ENCODE results near the gene ZNF500. TPM values are rescaled to one million over a fixed set of nuclear protein-coding genes. Genes with fewer than 3 reads are reported as not detected.
"Not testable (repeated sequence)": the region's sequence is repeated elsewhere in the genome, so short reads cannot be mapped to it uniquely, and the experiment has no call there.

Gene ZNF500
- total RNA-seq, 1 donor from 2014 or later = 10.5 TPM

- DNase-seq = no peak
Observed at GRCh38 chr16:4796982-4797804, 30.2 kb upstream of the ZNF500 start.

- no peak for DNase-seq
Observed at GRCh38 chr16:4795828-4796572, 29.0 kb upstream of the ZNF500 start.

GRCh38 chr16:4795181-4795827 lies 28.3 kb upstream of the ZNF500 start, which contains the start of gene SMIM22:
TSS of gene SMIM22 (plus strand) at chr16:4795369. CDS start at chr16:4795735, 366 bp downstream.
- no peak for DNase-seq

GRCh38 chr16:4792951-4793513 lies 26.1 kb upstream of the ZNF500 start:
- no peak for DNase-seq

DNA sequence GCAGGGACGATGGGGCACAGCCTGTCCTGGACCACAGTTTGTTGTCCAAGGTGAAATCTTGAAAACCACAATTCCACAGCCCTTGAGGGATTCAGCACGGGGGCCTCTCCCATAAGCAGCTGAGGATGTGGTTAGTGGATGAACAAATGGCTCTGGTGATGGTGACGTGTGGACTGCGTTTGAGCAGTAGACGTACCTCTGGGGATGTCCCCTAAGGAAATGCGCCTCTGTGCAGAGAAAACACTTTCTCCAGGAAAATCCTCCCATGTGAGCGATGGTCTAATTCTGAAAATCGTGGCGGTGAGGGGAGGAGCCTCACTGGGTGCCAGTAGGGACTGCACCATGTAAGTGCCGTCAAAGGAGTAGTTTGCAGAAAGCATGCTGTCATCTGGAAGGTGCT lies 23.9 kb upstream of the ZNF500 start:
- DNase-seq = no peak

DNA sequence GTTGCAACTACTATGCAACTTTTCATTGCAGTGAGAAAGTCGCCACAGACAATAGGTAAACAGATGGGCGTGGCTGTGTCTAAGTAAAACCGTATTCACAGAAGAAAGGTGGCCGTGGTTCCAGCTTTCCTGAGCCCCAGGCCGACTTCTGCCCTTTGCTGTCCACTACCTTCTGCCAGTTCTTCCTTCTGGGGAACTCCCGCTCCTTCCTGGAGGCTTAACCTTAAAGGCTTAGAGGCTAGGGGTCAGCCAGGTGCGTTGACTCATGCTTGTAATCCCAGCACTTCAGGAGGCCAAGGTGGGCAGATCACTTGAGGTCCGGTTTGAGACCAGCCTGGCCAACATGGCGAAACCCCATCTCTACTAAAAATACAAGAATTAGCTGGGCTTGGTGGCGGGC lies 23.3 kb upstream of the ZNF500 start:
- DNase-seq = no peak

- no peak for DNase-seq
Observed at GRCh38 chr16:4788910-4789309, 21.9 kb upstream of the ZNF500 start.

GRCh38 chr16:4788489-4788889 lies 21.5 kb upstream of the ZNF500 start:
- no peak for DNase-seq

- DNase-seq = no peak
Observed at GRCh38 chr16:4787627-4788482, 20.9 kb upstream of the ZNF500 start, which contains the start of gene SEPTIN12. TSS of gene SEPTIN12 (minus strand) at chr16:4788345. CDS start at chr16:4787645, 700 bp downstream.

DNA sequence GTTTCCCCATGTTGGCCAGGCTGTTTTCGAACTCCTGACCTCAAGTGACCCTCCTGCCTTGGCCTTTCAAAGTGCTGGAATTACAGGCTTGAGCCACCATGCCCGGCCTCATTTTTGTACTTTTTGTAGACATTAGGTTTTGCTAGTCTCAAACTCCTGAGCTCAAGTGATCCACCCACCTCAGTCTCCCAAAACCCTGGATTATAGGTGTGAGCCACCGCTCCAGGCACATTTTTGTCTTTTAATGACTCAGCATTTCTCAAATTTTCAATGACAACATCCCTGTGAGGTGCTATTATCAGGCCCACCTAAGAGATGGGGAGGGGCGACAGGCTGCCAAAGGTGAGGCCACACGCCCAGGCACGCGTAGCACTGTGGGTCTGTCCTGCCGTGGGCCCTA lies 20.1 kb upstream of the ZNF500 start:
- no peak for DNase-seq

GRCh38 chr16:4785758-4786433 lies 18.9 kb upstream of the ZNF500 start:
- no peak for DNase-seq

DNA sequence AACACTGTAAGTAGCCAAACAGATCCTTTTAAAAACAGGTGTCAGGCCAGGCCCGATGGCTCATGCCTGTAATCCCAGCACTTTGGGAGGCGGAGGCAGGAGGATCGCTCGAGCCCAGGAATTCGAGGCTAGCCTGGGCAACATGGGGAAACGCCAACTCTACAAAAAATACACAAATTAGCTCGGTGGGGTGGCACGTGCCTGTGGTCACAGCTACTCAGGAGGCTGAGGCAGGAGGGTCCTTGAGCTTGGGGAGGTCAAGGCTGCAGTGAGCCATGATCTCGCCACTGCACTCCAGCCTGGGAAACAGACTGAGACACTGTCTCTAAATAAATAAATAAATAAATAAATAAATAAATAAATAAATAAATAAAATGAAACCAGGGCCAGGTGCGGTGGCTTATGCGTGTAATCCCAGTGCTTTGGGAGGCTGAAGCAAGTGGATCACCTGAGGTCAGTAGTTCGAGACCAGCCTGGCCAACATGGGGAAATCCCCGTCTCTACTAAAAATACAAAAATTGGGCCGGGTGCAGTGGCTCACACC lies 17.6 kb upstream of the ZNF500 start:
- DNase-seq = not testable (repeated sequence)

- DNase-seq = no peak
Observed at GRCh38 chr16:4783951-4784336, 17.0 kb upstream of the ZNF500 start.

GRCh38 chr16:4783251-4783950 lies 16.4 kb upstream of the ZNF500 start:
- DNase-seq = no peak

DNA sequence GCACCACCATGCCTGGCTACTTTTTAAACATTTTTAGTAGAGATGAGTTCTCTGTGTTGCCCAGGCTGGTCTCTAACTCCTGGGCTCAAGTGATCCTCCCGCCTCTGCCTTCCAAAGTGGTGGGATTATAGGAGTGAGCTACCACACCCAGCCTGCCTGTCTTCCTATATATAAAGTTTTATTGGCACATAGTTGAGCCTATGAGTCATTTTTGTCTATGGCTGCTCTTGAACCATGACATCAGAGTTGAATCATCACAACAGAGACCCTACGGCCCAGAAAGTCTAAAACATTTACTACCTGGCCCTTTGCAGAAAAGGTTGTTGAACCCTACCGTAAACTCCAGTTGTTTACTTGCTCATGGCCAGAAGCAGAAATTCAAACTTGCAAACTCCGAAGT lies 13.3 kb upstream of the ZNF500 start:
- DNase-seq = no peak

GRCh38 chr16:4778050-4778392 lies 11.1 kb upstream of the ZNF500 start:
- no peak for DNase-seq

GRCh38 chr16:4777339-4778049 lies 10.5 kb upstream of the ZNF500 start:
- DNase-seq = no peak

- DNase-seq = no peak
Observed at GRCh38 chr16:4776141-4776705, 9.3 kb upstream of the ZNF500 start.

DNA sequence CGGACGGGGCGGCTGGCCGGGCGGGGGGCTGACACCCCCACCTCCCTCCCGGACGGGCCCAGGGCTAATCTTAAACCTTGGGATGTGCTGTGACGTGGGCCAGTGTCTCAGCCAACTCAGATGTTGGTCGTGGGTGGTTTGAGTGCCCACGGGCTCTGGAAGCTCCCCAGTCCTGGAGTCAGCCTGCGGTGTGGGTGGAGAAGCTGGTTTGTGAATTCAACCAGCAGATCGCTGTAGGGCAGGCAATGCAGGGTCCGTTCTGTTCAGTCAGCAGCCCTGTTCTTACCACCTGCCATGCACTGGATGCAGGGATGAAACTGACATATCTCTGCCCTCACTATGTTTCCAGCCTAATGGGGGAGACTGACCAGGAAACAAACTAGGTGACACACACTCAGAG lies 8.0 kb upstream of the ZNF500 start:
- DNase-seq = no peak
